ENCODE data around the gene PDE2A. TPM values are rescaled to one million over a fixed set of nuclear protein-coding genes. Genes with fewer than 3 reads are reported as not detected.

PDE2A gene
- total and polyA plus RNA-seq, 10 of the 15 experiments (the other 5 are each of a cell fraction or from before 2014, with no cell fraction given): 0.06 to 0.15 (median 0.11) TPM; not detected in 6

GRCh38 chr11:72668629-72669347 lies 5.4 kb downstream of the PDE2A start:
- intact Hi-C loops (cut with micrococcal nuclease; ENCODE audit: unreplicated experiment): no loop called here
- SMC1A ChIA-PET (ENCODE audit: uncharacterized antibody, unreplicated experiment): interaction anchor here (0.9 to 3.2 kb wide), 15 partner anchors 10 to 620 kb away, joined by 3 to 20 read pairs (median 3); partner anchors contain the start of gene STARD10
- ATAC-seq: peak; percentile 97
- BruUV-seq (replicated peaks): no TSS peak
- H3K9me3 ChIP-seq (replicated peaks; ENCODE audit: control insufficient read depth, insufficient read depth, low read length): peaks cover 2% of the 10 kb centered on the region; the same call in 1 of the 3 replicates
- H3K9ac ChIP-seq (ENCODE audit: control insufficient read depth, insufficient read depth, low read length): no peak overlapping the region
- RAD21 ChIA-PET (ENCODE audit: unreplicated experiment): interaction anchor here (1.0 to 2.2 kb wide), 12 partner anchors 9 to 574 kb away, joined by 3 to 13 read pairs (median 4); partner anchors contain the start of genes ATG16L2 and STARD10
- peak overlapping the region; percentile 76 for H3K4me2 ChIP-seq (ENCODE audit: control insufficient read depth, insufficient read depth)
- CTCF ChIA-PET: interaction anchor here (0.6 to 3.6 kb wide), 17 partner anchors 8 to 621 kb away, joined by 3 to 37 read pairs (median 4); partner anchors contain the start of gene STARD10
- H3K36me3 ChIP-seq (ENCODE audit: control insufficient read depth in 2 of 2, insufficient read depth in 2 of 2, low read length in 1 of 2): no peaks in the 10 kb centered on the region
- H4K20me1 ChIP-seq (ENCODE audit: control insufficient read depth, insufficient read depth): no peaks in the 10 kb centered on the region
- H3K4me1 ChIP-seq (ENCODE audit: control insufficient read depth, insufficient read depth, low read length): peaks cover 25% of the 10 kb centered on the region
- H3K27ac ChIP-seq (ENCODE audit: control insufficient read depth, insufficient read depth): peak overlapping the region; percentile 53
- no peak overlapping the region for H3K4me3 ChIP-seq
- H3K27me3 ChIP-seq (replicated peaks in 1 of 2; ENCODE audit: control insufficient read depth in 2 of 2, insufficient read depth in 2 of 2, low read length in 1 of 2): peaks cover 0 to under 1% of the 10 kb centered on the region in 2 experiments; a peak in 3 of 4 replicates
- POLR2A ChIA-PET: interaction anchor here (0.7 to 2.0 kb wide), 10 partner anchors 9 to 1208 kb away, joined by 3 to 12 read pairs (median 3); no protein-coding TSS in a partner anchor
- 14% methylated on average over 7 of the region's 7 CpGs for whole genome bisulfite sequencing (ENCODE audit: insufficient coverage, insufficient replicate concordance, low lambda C conversion rate, missing lambda C conversion rate)
- DNase-seq (ENCODE audit: low read depth, low spot score): peak; percentile 94
- FAIRE-seq: peak; percentile 98
- in situ Hi-C loops (cut with MboI): no loop called here
- no peaks in the 10 kb centered on the region for H3K79me2 ChIP-seq (ENCODE audit: control insufficient read depth, insufficient read depth, low read length)
- H2AFZ ChIP-seq (ENCODE audit: control insufficient read depth, low read depth, low read length): no peak overlapping the region
- TF ChIP-seq ATF3 (IDR thresholded peaks at IDR 0.05; ENCODE audit: borderline replicate concordance, extremely low read depth, low read depth, low read length) (no peak), SPI1 (IDR thresholded peaks at IDR 0.05; ENCODE audit: borderline replicate concordance, insufficient read depth, low read depth, low read length) (no peak), RCOR1 (conservative IDR thresholded peaks at IDR 0.05; ENCODE audit: low read depth, low read length) (no peak), STAT3 (IDR thresholded peaks at IDR 0.05; ENCODE audit: low read depth, low read length) (no peak), GABPA (IDR thresholded peaks at IDR 0.05; ENCODE audit: low read depth) (no peak), IKZF2 (IDR thresholded peaks at IDR 0.05) (peak; percentile 57 to 72; a peak in 2 of 4 replicates), NR2F1 (conservative IDR thresholded peaks at IDR 0.05) (0 out of 2 replicates have a peak, but pooled peaks have one; percentile 11), SP1 (IDR thresholded peaks at IDR 0.05; ENCODE audit: low read depth, low read length) (peak; percentile 83), BMI1 (IDR thresholded peaks at IDR 0.05; ENCODE audit: borderline replicate concordance) (no peak), BHLHE40 (IDR thresholded peaks at IDR 0.05; ENCODE audit: borderline replicate concordance in 1 of 2, low read depth in 2 of 2, low read length in 1 of 2) (peak; percentile 20 to 63; a peak in 1 of 4 replicates), CUX1 (IDR thresholded peaks at IDR 0.05; ENCODE audit: insufficient replicate concordance, low read depth, low read length) (no peak), TAF1 (IDR thresholded peaks at IDR 0.05; ENCODE audit: borderline replicate concordance, low read depth, low read length) (no peak), SMARCA5 (IDR thresholded peaks at IDR 0.05) (peak; percentile 91), TCF12 (IDR thresholded peaks at IDR 0.05; ENCODE audit: low read depth, low read length) (0 out of 2 replicates have a peak, but pooled peaks have one; percentile 8), CREM (IDR thresholded peaks at IDR 0.05; ENCODE audit: low read depth) (no peak; the same call in 1 of the 2 replicates), MLLT1 (IDR thresholded peaks at IDR 0.05) (peak; percentile 84), YBX1 (IDR thresholded peaks at IDR 0.05) (no peak)
